ENCODE data around the gene CNGA3. TPM values are rescaled to one million over a fixed set of nuclear protein-coding genes. Genes with fewer than 3 reads are reported as not detected.

CNGA3 gene
- total and polyA plus RNA-seq, 2 experiments from 2014 or later: not detected

DNA sequence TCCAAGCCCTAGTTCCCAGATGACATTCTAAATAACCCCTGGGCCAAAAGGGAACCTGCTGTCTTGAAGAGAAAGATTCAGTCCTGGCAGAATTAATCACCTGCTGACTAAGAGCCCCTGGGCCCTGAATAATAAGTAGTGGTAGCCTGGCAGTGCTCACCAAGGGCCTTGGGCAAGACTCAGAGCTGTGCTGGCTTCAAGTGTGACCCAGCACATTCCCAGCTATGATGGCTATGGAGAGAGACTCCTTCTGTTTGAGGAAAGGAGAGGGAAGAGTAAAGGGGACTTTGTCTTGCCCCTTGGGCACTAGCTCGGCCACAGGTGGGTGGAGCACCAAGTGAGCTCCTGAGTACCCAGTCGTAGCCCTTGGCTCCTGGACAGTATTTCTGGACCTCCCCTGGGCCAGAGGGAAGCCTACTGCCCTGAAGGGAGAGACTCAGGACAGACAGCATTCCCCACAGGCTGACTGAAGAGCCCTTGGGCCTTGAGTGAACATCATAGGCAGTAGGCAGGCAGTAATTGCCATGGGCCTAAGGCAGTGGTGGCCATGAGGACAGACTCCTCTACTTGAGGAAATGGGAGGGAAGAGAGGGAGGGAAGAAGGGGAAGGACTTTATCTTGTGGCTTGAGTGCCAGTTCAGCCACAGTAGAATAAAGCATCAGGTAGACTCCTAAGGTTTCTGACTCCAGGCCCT is 58.4 kb downstream of the CNGA3 start (continued):
- TF ChIP-seq, protein P1, sequence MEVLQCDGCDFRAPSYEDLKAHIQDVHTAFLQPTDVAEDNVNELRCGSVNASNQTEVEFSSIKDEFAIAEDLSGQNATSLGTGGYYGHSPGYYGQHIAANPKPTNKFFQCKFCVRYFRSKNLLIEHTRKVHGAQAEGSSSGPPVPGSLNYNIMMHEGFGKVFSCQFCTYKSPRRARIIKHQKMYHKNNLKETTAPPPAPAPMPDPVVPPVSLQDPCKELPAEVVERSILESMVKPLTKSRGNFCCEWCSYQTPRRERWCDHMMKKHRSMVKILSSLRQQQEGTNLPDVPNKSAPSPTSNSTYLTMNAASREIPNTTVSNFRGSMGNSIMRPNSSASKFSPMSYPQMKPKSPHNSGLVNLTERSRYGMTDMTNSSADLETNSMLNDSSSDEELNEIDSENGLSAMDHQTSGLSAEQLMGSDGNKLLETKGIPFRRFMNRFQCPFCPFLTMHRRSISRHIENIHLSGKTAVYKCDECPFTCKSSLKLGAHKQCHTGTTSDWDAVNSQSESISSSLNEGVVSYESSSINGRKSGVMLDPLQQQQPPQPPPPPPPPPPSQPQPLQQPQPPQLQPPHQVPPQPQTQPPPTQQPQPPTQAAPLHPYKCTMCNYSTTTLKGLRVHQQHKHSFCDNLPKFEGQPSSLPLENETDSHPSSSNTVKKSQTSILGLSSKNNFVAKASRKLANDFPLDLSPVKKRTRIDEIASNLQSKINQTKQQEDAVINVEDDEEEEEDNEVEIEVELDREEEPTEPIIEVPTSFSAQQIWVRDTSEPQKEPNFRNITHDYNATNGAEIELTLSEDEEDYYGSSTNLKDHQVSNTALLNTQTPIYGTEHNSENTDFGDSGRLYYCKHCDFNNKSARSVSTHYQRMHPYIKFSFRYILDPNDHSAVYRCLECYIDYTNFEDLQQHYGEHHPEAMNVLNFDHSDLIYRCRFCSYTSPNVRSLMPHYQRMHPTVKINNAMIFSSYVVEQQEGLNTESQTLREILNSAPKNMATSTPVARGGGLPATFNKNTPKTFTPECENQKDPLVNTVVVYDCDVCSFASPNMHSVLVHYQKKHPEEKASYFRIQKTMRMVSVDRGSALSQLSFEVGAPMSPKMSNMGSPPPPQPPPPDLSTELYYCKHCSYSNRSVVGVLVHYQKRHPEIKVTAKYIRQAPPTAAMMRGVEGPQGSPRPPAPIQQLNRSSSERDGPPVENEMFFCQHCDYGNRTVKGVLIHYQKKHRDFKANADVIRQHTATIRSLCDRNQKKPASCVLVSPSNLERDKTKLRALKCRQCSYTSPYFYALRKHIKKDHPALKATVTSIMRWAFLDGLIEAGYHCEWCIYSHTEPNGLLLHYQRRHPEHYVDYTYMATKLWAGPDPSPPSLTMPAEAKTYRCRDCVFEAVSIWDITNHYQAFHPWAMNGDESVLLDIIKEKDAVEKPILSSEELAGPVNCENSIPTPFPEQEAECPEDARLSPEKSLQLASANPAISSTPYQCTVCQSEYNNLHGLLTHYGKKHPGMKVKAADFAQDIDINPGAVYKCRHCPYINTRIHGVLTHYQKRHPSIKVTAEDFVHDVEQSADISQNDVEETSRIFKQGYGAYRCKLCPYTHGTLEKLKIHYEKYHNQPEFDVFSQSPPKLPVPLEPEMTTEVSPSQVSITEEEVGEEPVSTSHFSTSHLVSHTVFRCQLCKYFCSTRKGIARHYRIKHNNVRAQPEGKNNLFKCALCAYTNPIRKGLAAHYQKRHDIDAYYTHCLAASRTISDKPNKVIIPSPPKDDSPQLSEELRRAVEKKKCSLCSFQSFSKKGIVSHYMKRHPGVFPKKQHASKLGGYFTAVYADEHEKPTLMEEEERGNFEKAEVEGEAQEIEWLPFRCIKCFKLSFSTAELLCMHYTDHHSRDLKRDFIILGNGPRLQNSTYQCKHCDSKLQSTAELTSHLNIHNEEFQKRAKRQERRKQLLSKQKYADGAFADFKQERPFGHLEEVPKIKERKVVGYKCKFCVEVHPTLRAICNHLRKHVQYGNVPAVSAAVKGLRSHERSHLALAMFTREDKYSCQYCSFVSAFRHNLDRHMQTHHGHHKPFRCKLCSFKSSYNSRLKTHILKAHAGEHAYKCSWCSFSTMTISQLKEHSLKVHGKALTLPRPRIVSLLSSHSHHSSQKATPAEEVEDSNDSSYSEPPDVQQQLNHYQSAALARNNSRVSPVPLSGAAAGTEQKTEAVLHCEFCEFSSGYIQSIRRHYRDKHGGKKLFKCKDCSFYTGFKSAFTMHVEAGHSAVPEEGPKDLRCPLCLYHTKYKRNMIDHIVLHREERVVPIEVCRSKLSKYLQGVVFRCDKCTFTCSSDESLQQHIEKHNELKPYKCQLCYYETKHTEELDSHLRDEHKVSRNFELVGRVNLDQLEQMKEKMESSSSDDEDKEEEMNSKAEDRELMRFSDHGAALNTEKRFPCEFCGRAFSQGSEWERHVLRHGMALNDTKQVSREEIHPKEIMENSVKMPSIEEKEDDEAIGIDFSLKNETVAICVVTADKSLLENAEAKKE (CRISPR knock-in tag; IDR thresholded peaks at IDR 0.05): no peak

DNA sequence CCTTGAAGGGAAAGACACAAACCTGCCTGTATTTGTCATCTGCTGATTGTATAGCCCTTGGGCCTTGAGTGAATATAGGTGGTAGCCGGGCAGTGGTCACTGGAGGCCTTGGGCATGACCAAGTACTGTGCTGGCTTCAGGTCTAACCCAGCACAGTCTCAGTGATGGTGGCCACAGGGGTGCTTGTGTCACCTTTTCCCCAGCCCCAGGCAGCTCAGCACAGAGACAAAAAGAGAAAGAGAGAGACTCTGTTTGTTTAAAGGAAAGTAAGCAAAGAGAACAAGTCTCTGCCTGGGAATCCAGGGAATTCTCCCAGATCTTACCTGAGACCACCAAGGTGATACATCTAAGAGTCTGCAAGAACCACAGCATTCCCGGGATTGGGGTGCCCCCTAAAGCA is 59.0 kb downstream of the CNGA3 start:
- TF ChIP-seq ZNF331 (CRISPR knock-in tag; IDR thresholded peaks at IDR 0.05; ENCODE audit: low read depth) (no peak), CREB1 (CRISPR knock-in tag; IDR thresholded peaks at IDR 0.05; ENCODE audit: low read depth) (no peak)
- TF ChIP-seq, protein P2, sequence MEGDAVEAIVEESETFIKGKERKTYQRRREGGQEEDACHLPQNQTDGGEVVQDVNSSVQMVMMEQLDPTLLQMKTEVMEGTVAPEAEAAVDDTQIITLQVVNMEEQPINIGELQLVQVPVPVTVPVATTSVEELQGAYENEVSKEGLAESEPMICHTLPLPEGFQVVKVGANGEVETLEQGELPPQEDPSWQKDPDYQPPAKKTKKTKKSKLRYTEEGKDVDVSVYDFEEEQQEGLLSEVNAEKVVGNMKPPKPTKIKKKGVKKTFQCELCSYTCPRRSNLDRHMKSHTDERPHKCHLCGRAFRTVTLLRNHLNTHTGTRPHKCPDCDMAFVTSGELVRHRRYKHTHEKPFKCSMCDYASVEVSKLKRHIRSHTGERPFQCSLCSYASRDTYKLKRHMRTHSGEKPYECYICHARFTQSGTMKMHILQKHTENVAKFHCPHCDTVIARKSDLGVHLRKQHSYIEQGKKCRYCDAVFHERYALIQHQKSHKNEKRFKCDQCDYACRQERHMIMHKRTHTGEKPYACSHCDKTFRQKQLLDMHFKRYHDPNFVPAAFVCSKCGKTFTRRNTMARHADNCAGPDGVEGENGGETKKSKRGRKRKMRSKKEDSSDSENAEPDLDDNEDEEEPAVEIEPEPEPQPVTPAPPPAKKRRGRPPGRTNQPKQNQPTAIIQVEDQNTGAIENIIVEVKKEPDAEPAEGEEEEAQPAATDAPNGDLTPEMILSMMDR (conservative IDR thresholded peaks at IDR 0.05; ENCODE audit: low read depth in 2 of 2): peak in 1 of 2 experiments; percentile 16; a peak in 1 of 4 replicates
- Histone ChIP-seq H3K36me3 (ENCODE audit: insufficient read depth) (no peaks in the 10 kb centered on the region), H3K4me2 (no peak overlapping the region), H2AFZ (no peak overlapping the region), H3K9me2 (ENCODE audit: insufficient read depth) (no peaks in the 10 kb centered on the region), H3K79me2 (replicated peaks; ENCODE audit: insufficient read depth) (no peaks in the 10 kb centered on the region), H4K20me1 (replicated peaks; ENCODE audit: insufficient read depth) (no peaks in the 10 kb centered on the region), H3K4me1 (ENCODE audit: insufficient read depth) (peaks cover 8% of the 10 kb centered on the region; the same call in 1 of the 2 replicates), H3K27ac (ENCODE audit: low read depth) (no peak overlapping the region), H3K27me3 (ENCODE audit: insufficient read depth) (no peaks in the 10 kb centered on the region), H3F3A (replicated peaks; ENCODE audit: low read depth) (no peaks in the 10 kb centered on the region), H3K4me3 (no peak overlapping the region)
- ATAC-seq (no peak), DNase-seq (ENCODE audit: low spot score) (no peak)
- peaks cover 3% of the 10 kb centered on the region for H3K27me3 Mint-ChIP-seq (ENCODE audit: insufficient read depth, low read depth, poor library complexity)
- no peak overlapping the region for H3K4me3 Mint-ChIP-seq
- H3K4me1 Mint-ChIP-seq: peaks cover 8% of the 10 kb centered on the region; the same call in 2 of the 3 replicates
- H3K9me3 Mint-ChIP-seq: no peaks in the 10 kb centered on the region
- no peaks in the 10 kb centered on the region; the same call in 2 of the 3 replicates for H3K36me3 Mint-ChIP-seq (ENCODE audit: low read depth)
- H3K27ac Mint-ChIP-seq: no peak overlapping the region

Data from GM23338 (cell line).